ENCODE data around the gene ERN2. TPM values are rescaled to one million over a fixed set of nuclear protein-coding genes. Genes with fewer than 3 reads are reported as not detected.
A peak's percentile ranks its signal among the peaks of the same experiment; 100 is the strongest.

Gene ERN2
- total and polyA plus RNA-seq, 2 of the 13 experiments (the other 11 are each of a cell fraction or from before 2014, with no cell fraction given) = 2.2 to 3.5 TPM

DNA sequence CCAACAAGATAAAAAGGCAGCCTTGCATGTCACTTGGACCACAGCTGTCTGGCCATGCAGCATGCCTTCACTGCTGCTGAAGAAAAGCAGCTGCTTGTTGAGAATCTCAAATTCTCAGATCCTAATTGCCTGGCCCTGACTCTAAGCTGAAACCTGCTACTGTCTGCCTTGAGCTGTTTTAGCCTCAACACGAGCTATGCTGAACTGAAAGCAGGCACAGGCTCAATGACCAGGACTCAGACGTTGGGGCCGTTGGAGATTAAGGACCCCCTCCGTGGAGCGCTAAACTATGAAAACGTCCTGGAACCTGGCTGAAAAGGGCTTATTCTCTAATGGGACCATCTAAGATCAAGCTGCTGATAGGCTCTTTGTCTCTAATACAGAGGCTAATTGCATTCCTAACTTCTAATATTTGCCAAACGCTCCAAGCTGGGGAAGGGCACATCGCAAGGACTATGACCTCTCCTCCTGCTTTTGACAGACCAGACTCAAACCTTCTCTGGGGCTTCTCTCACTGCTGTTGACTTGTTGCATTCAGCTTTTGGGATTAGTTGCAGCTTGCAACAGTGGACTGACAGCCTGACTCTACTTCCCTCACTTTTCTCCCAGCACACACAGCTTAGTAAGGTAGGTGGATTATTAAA, 38.9 kb downstream of the ERN2 start (continued):
- TF ChIP-seq NCOA2 (CRISPR knock-in tag; IDR thresholded peaks at IDR 0.05) (peak; percentile 6; the same call in 1 of the 2 replicates), PHF21A (CRISPR knock-in tag; IDR thresholded peaks at IDR 0.05) (peak; percentile 40; the same call in 1 of the 2 replicates), MYNN (CRISPR knock-in tag; IDR thresholded peaks at IDR 0.05; ENCODE audit: low read depth) (no peak), WIZ (CRISPR knock-in tag; IDR thresholded peaks at IDR 0.05) (no peak), SMYD3 (CRISPR knock-in tag; IDR thresholded peaks at IDR 0.05) (no peak), PRPF4 (IDR thresholded peaks at IDR 0.05; ENCODE audit: low read depth, low read length, poor library complexity, severe bottlenecking) (no peak), RFXAP (CRISPR knock-in tag; IDR thresholded peaks at IDR 0.05; ENCODE audit: borderline replicate concordance) (no peak), ZNF839 (CRISPR knock-in tag; IDR thresholded peaks at IDR 0.05; ENCODE audit: borderline replicate concordance) (no peak), ZBTB39 (CRISPR knock-in tag; IDR thresholded peaks at IDR 0.05) (no peak), ZNF33A (CRISPR knock-in tag; IDR thresholded peaks at IDR 0.05; ENCODE audit: borderline replicate concordance) (no peak), ZSCAN9 (CRISPR knock-in tag; IDR thresholded peaks at IDR 0.05; ENCODE audit: borderline replicate concordance) (no peak), REPIN1 (CRISPR knock-in tag; IDR thresholded peaks at IDR 0.05; ENCODE audit: borderline replicate concordance, low read depth) (no peak), ZNF296 (CRISPR knock-in tag; conservative IDR thresholded peaks at IDR 0.05) (no peak), FOXC1 (CRISPR knock-in tag; IDR thresholded peaks at IDR 0.05; ENCODE audit: borderline replicate concordance) (0 out of 2 replicates have a peak, but pooled peaks have one; percentile 22), ZNF577 (CRISPR knock-in tag; IDR thresholded peaks at IDR 0.05; ENCODE audit: borderline replicate concordance, low read depth) (no peak), CEBPZ (IDR thresholded peaks at IDR 0.05; ENCODE audit: low read length) (no peak), KAT7 (CRISPR knock-in tag; IDR thresholded peaks at IDR 0.05; ENCODE audit: borderline replicate concordance) (no peak), ZNF768 (CRISPR knock-in tag; IDR thresholded peaks at IDR 0.05) (no peak), SSRP1 (CRISPR knock-in tag; IDR thresholded peaks at IDR 0.05) (no peak)
- TF ChIP-seq, protein P1, sequence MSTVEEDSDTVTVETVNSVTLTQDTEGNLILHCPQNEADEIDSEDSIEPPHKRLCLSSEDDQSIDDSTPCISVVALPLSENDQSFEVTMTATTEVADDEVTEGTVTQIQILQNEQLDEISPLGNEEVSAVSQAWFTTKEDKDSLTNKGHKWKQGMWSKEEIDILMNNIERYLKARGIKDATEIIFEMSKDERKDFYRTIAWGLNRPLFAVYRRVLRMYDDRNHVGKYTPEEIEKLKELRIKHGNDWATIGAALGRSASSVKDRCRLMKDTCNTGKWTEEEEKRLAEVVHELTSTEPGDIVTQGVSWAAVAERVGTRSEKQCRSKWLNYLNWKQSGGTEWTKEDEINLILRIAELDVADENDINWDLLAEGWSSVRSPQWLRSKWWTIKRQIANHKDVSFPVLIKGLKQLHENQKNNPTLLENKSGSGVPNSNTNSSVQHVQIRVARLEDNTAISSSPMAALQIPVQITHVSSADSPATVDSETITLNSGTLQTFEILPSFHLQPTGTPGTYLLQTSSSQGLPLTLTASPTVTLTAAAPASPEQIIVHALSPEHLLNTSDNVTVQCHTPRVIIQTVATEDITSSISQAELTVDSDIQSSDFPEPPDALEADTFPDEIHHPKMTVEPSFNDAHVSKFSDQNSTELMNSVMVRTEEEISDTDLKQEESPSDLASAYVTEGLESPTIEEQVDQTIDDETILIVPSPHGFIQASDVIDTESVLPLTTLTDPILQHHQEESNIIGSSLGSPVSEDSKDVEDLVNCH (CRISPR knock-in tag; IDR thresholded peaks at IDR 0.05) = no peak
- TF ChIP-seq, protein P2, sequence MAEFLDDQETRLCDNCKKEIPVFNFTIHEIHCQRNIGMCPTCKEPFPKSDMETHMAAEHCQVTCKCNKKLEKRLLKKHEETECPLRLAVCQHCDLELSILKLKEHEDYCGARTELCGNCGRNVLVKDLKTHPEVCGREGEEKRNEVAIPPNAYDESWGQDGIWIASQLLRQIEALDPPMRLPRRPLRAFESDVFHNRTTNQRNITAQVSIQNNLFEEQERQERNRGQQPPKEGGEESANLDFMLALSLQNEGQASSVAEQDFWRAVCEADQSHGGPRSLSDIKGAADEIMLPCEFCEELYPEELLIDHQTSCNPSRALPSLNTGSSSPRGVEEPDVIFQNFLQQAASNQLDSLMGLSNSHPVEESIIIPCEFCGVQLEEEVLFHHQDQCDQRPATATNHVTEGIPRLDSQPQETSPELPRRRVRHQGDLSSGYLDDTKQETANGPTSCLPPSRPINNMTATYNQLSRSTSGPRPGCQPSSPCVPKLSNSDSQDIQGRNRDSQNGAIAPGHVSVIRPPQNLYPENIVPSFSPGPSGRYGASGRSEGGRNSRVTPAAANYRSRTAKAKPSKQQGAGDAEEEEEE (CRISPR knock-in tag; IDR thresholded peaks at IDR 0.05; ENCODE audit: borderline replicate concordance) = 0 out of 2 replicates have a peak, but pooled peaks have one; percentile 24

Data from HepG2 (cell line).